H9 (cell line): Measurements from ENCODE around the gene CNTN3. TPM values are rescaled to one million over a fixed set of nuclear protein-coding genes. Genes with fewer than 3 reads are reported as not detected.

ENCODE experiments used
- DNase-seq: peaks from one replicate; pipeline ENCODE4 v3.0.0-alpha.2; 2017
- H2AFZ ChIP-seq: one replicate; pipeline ENCODE4 v1.6.1; 2013; ENCODE audit warnings: mild to moderate bottlenecking, low read length, control low read depth, moderate library complexity
- H2AK5ac ChIP-seq: 2 replicates; pipeline ENCODE4 v1.6.1; 2013; ENCODE audit warnings: low read length, control low read depth, mixed read lengths; ENCODE audit not compliant: insufficient read length
- H2BK120ac ChIP-seq: one replicate; pipeline ENCODE4 v1.6.1; 2013; ENCODE audit warnings: low read depth, mild to moderate bottlenecking, low read length, control low read depth, inconsistent platforms; ENCODE audit not compliant: poor library complexity, severe bottlenecking
- H2BK12ac ChIP-seq: 2 replicates; pipeline ENCODE4 v1.6.1; 2013; ENCODE audit warnings: low read length, control low read depth, mixed read lengths, low read depth; ENCODE audit not compliant: insufficient read length
- H2BK15ac ChIP-seq: 2 replicates; pipeline ENCODE4 v1.6.1; 2013; ENCODE audit warnings: low read depth, low read length, control low read depth
- H2BK20ac ChIP-seq: one replicate; pipeline ENCODE4 v1.6.1; 2013; ENCODE audit warnings: low read depth, mild to moderate bottlenecking, low read length, control low read depth, inconsistent platforms; ENCODE audit not compliant: poor library complexity, severe bottlenecking
- H2BK5ac ChIP-seq: 2 replicates; pipeline ENCODE4 v1.6.1; 2013; ENCODE audit warnings: low read length, control low read depth, mixed read lengths; ENCODE audit not compliant: insufficient read length
- H3K14ac ChIP-seq: 2 replicates; pipeline ENCODE4 v1.6.1; 2013; ENCODE audit warnings: low read length, control low read depth; ENCODE audit not compliant: insufficient read depth
- H3K18ac ChIP-seq: 2 replicates; pipeline ENCODE4 v1.6.1; 2013; ENCODE audit warnings: low read depth, mild to moderate bottlenecking, mixed read lengths, low read length, control low read depth; ENCODE audit not compliant: insufficient read length
- H3K23ac ChIP-seq: 2 replicates; pipeline ENCODE4 v1.6.1; 2013; ENCODE audit warnings: low read length, control low read depth, mixed read lengths, low read depth; ENCODE audit not compliant: insufficient read length
- H3K23me2 ChIP-seq: 2 replicates; pipeline ENCODE4 v1.6.1; 2013; ENCODE audit warnings: low read depth, mild to moderate bottlenecking, mixed read lengths, low read length, control low read depth; ENCODE audit not compliant: insufficient read length, poor library complexity, severe bottlenecking
- H3K27ac ChIP-seq: 2 replicates; pipeline ENCODE4 v1.5.1; 2013; ENCODE audit warnings: low read length, control low read depth, mixed read lengths, low read depth; ENCODE audit not compliant: insufficient read length
- H3K27me3 ChIP-seq: 2 replicates; pipeline ENCODE4 v1.6.1; 2013; ENCODE audit warnings: low read length, control low read depth, inconsistent platforms; ENCODE audit not compliant: insufficient read depth
- H3K4ac ChIP-seq: 2 replicates; pipeline ENCODE4 v1.6.1; 2013; ENCODE audit warnings: low read depth, mild to moderate bottlenecking, control low read depth, inconsistent platforms, low read length, moderate library complexity
- H3K4me1 ChIP-seq: 2 replicates; pipeline ENCODE4 v1.6.1; 2013; ENCODE audit warnings: low read length, control low read depth, inconsistent platforms; ENCODE audit not compliant: insufficient read depth
- H3K4me2 ChIP-seq: 2 replicates; pipeline ENCODE4 v1.6.1; 2013; ENCODE audit warnings: low read length, control low read depth, mixed read lengths; ENCODE audit not compliant: insufficient read length, insufficient read depth
- H3K56ac ChIP-seq: 2 replicates; pipeline ENCODE4 v1.6.1; 2013; ENCODE audit warnings: low read depth, mild to moderate bottlenecking, mixed read lengths, low read length, control low read depth; ENCODE audit not compliant: insufficient read length
- H3K79me1 ChIP-seq: 2 replicates; pipeline ENCODE4 v1.6.1; 2013; ENCODE audit warnings: low read depth, mild to moderate bottlenecking, moderate library complexity, low read length, control low read depth, inconsistent platforms; ENCODE audit not compliant: insufficient read depth, poor library complexity, severe bottlenecking
- H3K79me2 ChIP-seq: 2 replicates; pipeline ENCODE4 v1.6.1; 2013; ENCODE audit warnings: low read length, control low read depth, inconsistent platforms; ENCODE audit not compliant: insufficient read depth
- H3K9ac ChIP-seq: 2 replicates; pipeline ENCODE4 v1.6.1; 2013; ENCODE audit warnings: low read length, control low read depth, mixed read lengths; ENCODE audit not compliant: insufficient read length; ENCODE audit errors: extremely low read depth
- H3K9me3 ChIP-seq: one replicate; pipeline ENCODE4 v1.6.1; 2013; ENCODE audit warnings: low read depth, low read length, inconsistent platforms; ENCODE audit not compliant: control insufficient read depth
- H3T11ph ChIP-seq: one replicate; pipeline ENCODE4 v1.6.1; 2013; ENCODE audit warnings: mild to moderate bottlenecking, low read length, control low read depth, inconsistent platforms
- H4K20me1 ChIP-seq: one replicate; pipeline ENCODE4 v1.6.1; 2013; ENCODE audit not compliant: control insufficient read depth, insufficient read length, insufficient read depth
- H4K5ac ChIP-seq: 2 replicates; pipeline ENCODE4 v1.6.1; 2013; ENCODE audit warnings: low read depth, mild to moderate bottlenecking, mixed read lengths, low read length, control low read depth; ENCODE audit not compliant: insufficient read length
- H4K8ac ChIP-seq: replicated peaks from 2 replicates; pipeline ENCODE4 v1.6.1; 2013; ENCODE audit warnings: low read length, control low read depth, mixed read lengths, low read depth; ENCODE audit not compliant: insufficient read length
- H4K91ac ChIP-seq: 2 replicates; pipeline ENCODE4 v1.6.1; 2013; ENCODE audit warnings: low read depth, mild to moderate bottlenecking, moderate library complexity, mixed read lengths, low read length, control low read depth; ENCODE audit not compliant: insufficient read length
- H3K27ac Mint-ChIP-seq, 3 experiments: 2 replicates in 2 of 3; 3 replicates in 1 of 3; pipeline ENCODE4 v1.8.0; 2020 to 2021; ENCODE audit warnings: mixed read lengths in 3 of 3, mild to moderate bottlenecking in 1 of 3, moderate library complexity in 1 of 3
- H3K27me3 Mint-ChIP-seq: 2 replicates; pipeline ENCODE4 v1.8.0; 2021; ENCODE audit warnings: low read depth, mild to moderate bottlenecking, moderate library complexity, mixed read lengths
- H3K36me3 Mint-ChIP-seq, 3 experiments: 2 replicates in 2 of 3; 3 replicates in 1 of 3; pipeline ENCODE4 v1.8.0; 2020 to 2021; ENCODE audit warnings: low read depth in 3 of 3, mixed read lengths in 3 of 3; ENCODE audit not compliant: insufficient read depth in 1 of 3
- H3K4me1 Mint-ChIP-seq, 2 experiments: 2 replicates each; pipeline ENCODE4 v1.8.0; 2020; ENCODE audit warnings: mixed read lengths in 2 of 2
- H3K4me3 Mint-ChIP-seq, 2 experiments: 2 replicates in 1 of 2; 3 replicates in 1 of 2; pipeline ENCODE4 v1.8.0; 2020 to 2021; ENCODE audit warnings: mild to moderate bottlenecking in 2 of 2, mixed read lengths in 2 of 2, moderate library complexity in 1 of 2
- H3K9me3 Mint-ChIP-seq, 2 experiments: 2 replicates in 1 of 2; 3 replicates in 1 of 2; pipeline ENCODE4 v1.8.0; 2020; ENCODE audit warnings: mild to moderate bottlenecking in 2 of 2, mixed read lengths in 2 of 2, moderate library complexity in 1 of 2
- CTCF ChIP-seq: fragments of 200-600 bp; sonication (generic); conservative IDR thresholded peaks from 3 replicates; pipeline ENCODE4 v1.8.0; 2021; ENCODE audit warnings: antibody characterized with exemption, mild to moderate bottlenecking
- total RNA-seq: library from RNA; stranded (reverse); gene quantifications from 2 replicates; pipeline ENCODE4 v1.2.1, GENCODE V29; 2021

The CNTN3 gene
- total RNA-seq, 1 experiment from 2014 or later = not detected

- Histone ChIP-seq H2BK15ac (no peak overlapping the region), H3K4ac (no peak overlapping the region), H2AK5ac (no peak overlapping the region), H2BK120ac (no peak overlapping the region), H3K14ac (no peak overlapping the region), H2AFZ (no peak overlapping the region), H3K27me3 (no peaks in the 10 kb centered on the region), H4K8ac (no peak overlapping the region), H4K91ac (no peak overlapping the region), H2BK5ac (no peak overlapping the region), H3T11ph (no peak overlapping the region), H3K9ac (no peak overlapping the region), H3K27ac (no peak overlapping the region), H3K23me2 (no peaks in the 10 kb centered on the region), H2BK12ac (no peak overlapping the region), H3K4me2 (no peak overlapping the region), H3K9me3 (no peaks in the 10 kb centered on the region), H3K79me1 (no peaks in the 10 kb centered on the region), H3K18ac (no peak overlapping the region), H4K20me1 (no peaks in the 10 kb centered on the region), H3K56ac (no peak overlapping the region), H3K23ac (no peak overlapping the region), H3K79me2 (no peaks in the 10 kb centered on the region), H2BK20ac (no peak overlapping the region), H4K5ac (no peak overlapping the region), H3K4me1 (no peaks in the 10 kb centered on the region)
- Mint-ChIP-seq H3K4me1 (no peaks in the 10 kb centered on the region), H3K27ac (no peak overlapping the region), H3K36me3 (no peaks in the 10 kb centered on the region; a peak in 1 of 7 replicates), H3K4me3 (no peak overlapping the region), H3K9me3 (no peaks in the 10 kb centered on the region), H3K27me3 (peaks cover 2% of the 10 kb centered on the region; the same call in 1 of the 2 replicates)
- no peak for TF ChIP-seq CTCF
- DNase-seq = no peak
Measured at GRCh38 chr3:74636981-74637380, 22.5 kb upstream of the CNTN3 start.
